ENCODE measurements around the gene CDT1. TPM values are rescaled to one million over a fixed set of nuclear protein-coding genes. Genes with fewer than 3 reads are reported as not detected.

Gene CDT1
- total RNA-seq, 1 experiment from 2014 or later = 74.1 TPM

DNA sequence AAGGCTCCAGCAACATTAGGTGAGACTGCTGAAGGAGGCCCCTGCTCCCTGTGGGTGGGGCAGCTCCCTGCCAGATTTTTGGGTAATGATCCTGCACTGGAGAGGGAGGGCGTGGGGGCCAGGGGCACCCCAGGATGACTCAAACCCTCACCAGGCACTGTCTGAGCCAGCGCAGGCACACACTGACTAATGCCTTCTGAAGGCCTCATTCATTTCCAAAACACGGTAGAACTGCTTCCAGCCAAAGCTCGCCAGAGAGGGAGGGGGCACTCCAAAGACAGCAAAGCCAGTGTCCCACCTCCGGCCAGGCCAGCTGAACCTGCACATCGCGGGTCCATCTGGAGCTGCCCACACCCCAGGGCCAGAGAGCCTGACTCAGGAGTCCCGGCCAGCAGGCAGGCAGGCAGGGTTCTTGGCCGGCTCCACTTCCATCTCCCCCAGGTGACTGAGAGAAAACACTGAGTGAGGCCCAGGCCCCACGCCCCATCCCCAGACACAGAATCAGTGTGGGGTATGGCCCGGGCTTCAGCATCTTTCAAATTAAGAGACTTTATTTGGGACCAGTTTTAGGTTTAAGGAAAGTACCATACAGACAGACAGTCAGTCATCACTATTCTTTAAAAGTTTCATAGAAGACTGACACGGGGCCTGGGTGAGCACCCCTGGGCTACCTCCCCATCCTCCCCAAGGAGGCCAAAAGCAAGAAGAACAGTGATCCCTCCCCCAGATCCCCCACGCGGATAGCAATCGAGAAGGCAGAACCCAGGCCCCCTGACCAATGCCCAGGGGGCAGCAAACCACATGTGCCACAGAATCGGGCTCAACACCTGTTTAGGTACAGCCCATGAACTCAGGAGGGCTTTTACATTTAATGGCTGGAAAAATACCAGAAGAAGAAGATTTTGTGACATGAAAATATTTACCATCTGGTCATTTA lies 20.9 kb upstream of the CDT1 start:
- H3K23ac ChIP-seq (ENCODE audit: insufficient read length, low read depth, low read length) = no peak overlapping the region
- Mint-ChIP-seq H3K27me3 (ENCODE audit: low read depth) (peaks cover 6% of the 10 kb centered on the region; the same call in 1 of the 2 replicates), H3K9me3 (no peaks in the 10 kb centered on the region), H3K4me3 (peak overlapping the region; percentile 46 to 73; a peak in 4 of 5 replicates), H3K4me1 (peaks cover 28 to 30% of the 10 kb centered on the region in 2 experiments), H3K36me3 (ENCODE audit: insufficient read depth in 1 of 3, low read depth in 3 of 3) (no peaks in the 10 kb centered on the region), H3K27ac (peak overlapping the region in 1 of 3 experiments; percentile 19; a peak in 2 of 7 replicates)
- H2BK15ac ChIP-seq (ENCODE audit: low read depth, low read length) = no peak overlapping the region
- H3K9me3 ChIP-seq (ENCODE audit: control insufficient read depth, low read depth, low read length) = no peaks in the 10 kb centered on the region
- no peak overlapping the region for H2BK12ac ChIP-seq (ENCODE audit: insufficient read length, low read depth, low read length)
- no peaks in the 10 kb centered on the region for H3K4me1 ChIP-seq (ENCODE audit: insufficient read depth, low read length)
- H3T11ph ChIP-seq (ENCODE audit: low read length) = no peak overlapping the region
- no peak overlapping the region for H2AFZ ChIP-seq (ENCODE audit: low read length)
- no peak overlapping the region for H3K27ac ChIP-seq (ENCODE audit: insufficient read length, low read depth, low read length)
- H4K91ac ChIP-seq (ENCODE audit: insufficient read length, low read depth, low read length) = no peak overlapping the region
- no peaks in the 10 kb centered on the region for H3K27me3 ChIP-seq (ENCODE audit: insufficient read depth, low read length)
- H4K5ac ChIP-seq (ENCODE audit: insufficient read length, low read depth, low read length) = no peak overlapping the region
- TF ChIP-seq, protein P1, sequence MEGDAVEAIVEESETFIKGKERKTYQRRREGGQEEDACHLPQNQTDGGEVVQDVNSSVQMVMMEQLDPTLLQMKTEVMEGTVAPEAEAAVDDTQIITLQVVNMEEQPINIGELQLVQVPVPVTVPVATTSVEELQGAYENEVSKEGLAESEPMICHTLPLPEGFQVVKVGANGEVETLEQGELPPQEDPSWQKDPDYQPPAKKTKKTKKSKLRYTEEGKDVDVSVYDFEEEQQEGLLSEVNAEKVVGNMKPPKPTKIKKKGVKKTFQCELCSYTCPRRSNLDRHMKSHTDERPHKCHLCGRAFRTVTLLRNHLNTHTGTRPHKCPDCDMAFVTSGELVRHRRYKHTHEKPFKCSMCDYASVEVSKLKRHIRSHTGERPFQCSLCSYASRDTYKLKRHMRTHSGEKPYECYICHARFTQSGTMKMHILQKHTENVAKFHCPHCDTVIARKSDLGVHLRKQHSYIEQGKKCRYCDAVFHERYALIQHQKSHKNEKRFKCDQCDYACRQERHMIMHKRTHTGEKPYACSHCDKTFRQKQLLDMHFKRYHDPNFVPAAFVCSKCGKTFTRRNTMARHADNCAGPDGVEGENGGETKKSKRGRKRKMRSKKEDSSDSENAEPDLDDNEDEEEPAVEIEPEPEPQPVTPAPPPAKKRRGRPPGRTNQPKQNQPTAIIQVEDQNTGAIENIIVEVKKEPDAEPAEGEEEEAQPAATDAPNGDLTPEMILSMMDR (conservative IDR thresholded peaks at IDR 0.05) = no peak
- H3K14ac ChIP-seq (ENCODE audit: insufficient read depth, low read length) = no peak overlapping the region
- DNase-seq = no peak
- no peak overlapping the region for H3K56ac ChIP-seq (ENCODE audit: insufficient read length, low read depth, low read length)
- no peak overlapping the region for H3K4ac ChIP-seq (ENCODE audit: low read depth, low read length)
- H2BK120ac ChIP-seq (ENCODE audit: low read depth, low read length, poor library complexity, severe bottlenecking) = no peak overlapping the region
- no peak overlapping the region for H3K18ac ChIP-seq (ENCODE audit: insufficient read length, low read depth, low read length)
- no peak overlapping the region for H2BK20ac ChIP-seq (ENCODE audit: low read depth, low read length, poor library complexity, severe bottlenecking)
- H2AK5ac ChIP-seq (ENCODE audit: insufficient read length, low read length) = no peak overlapping the region
- peaks cover 2% of the 10 kb centered on the region for H4K20me1 ChIP-seq (ENCODE audit: control insufficient read depth, insufficient read depth, insufficient read length)
- peaks cover 10% of the 10 kb centered on the region for H3K23me2 ChIP-seq (ENCODE audit: insufficient read length, low read depth, low read length, poor library complexity, severe bottlenecking)
- H4K8ac ChIP-seq (replicated peaks; ENCODE audit: insufficient read length, low read depth, low read length) = no peak overlapping the region
- H3K79me1 ChIP-seq (ENCODE audit: insufficient read depth, low read depth, low read length, poor library complexity, severe bottlenecking) = no peaks in the 10 kb centered on the region
- H3K79me2 ChIP-seq (ENCODE audit: insufficient read depth, low read length) = peaks cover 4% of the 10 kb centered on the region; the same call in 1 of the 2 replicates
- H3K4me2 ChIP-seq (ENCODE audit: insufficient read depth, insufficient read length, low read length) = peak overlapping the region; percentile 28
- WGBS (ENCODE audit: extremely low coverage, insufficient read length, low lambda C conversion rate) = no CpG with 5 or more reads among the region's 16 CpGs
- no peak overlapping the region for H3K9ac ChIP-seq (ENCODE audit: extremely low read depth, insufficient read length, low read length)
- H2BK5ac ChIP-seq (ENCODE audit: insufficient read length, low read length) = no peak overlapping the region

All from H9 (cell line).